H1 (cell line): ENCODE results near the gene LDLRAD4.

ENCODE experiments used
- EZH2 ChIP-seq: fragments of 200-600 bp; sonication (generic); IDR thresholded peaks from 2 replicates; pipeline ENCODE4 v1.7.1; 2012; ENCODE audit warnings: low read depth, mild to moderate bottlenecking, moderate library complexity, low read length, inconsistent platforms; ENCODE audit not compliant: severe bottlenecking
- GABPA ChIP-seq: IDR thresholded peaks from 2 replicates; pipeline ENCODE4 v1.6.1; 2011; ENCODE audit warnings: mild to moderate bottlenecking, low read length, moderate library complexity, borderline replicate concordance; ENCODE audit not compliant: insufficient read depth
- HDAC2 ChIP-seq, 2 experiments: fragments of 300-600 bp in 1 of 2; sonication (generic) in 1 of 2; IDR thresholded peaks; 2 replicates each; pipeline ENCODE4 v1.6.1; 2011 to 2012; ENCODE audit warnings: low read depth in 2 of 2, low read length in 2 of 2, mild to moderate bottlenecking in 2 of 2, moderate library complexity in 2 of 2, borderline replicate concordance in 1 of 2, inconsistent platforms in 1 of 2
- JUND ChIP-seq: IDR thresholded peaks from 2 replicates; pipeline ENCODE4 v1.6.1; 2011; ENCODE audit warnings: mild to moderate bottlenecking, improper control_type of control experiment, low read length
- MAFK ChIP-seq: IDR thresholded peaks from 2 replicates; pipeline ENCODE4 v1.6.1; 2012; ENCODE audit warnings: low read depth, mild to moderate bottlenecking, improper control_type of control experiment, low read length
- POLR2A ChIP-seq, 2 experiments: IDR thresholded peaks; 1 replicate in 1 of 2; 2 replicates in 1 of 2; pipeline ENCODE4 v1.6.1; 2011; ENCODE audit warnings: low read depth in 2 of 2, low read length in 2 of 2, mild to moderate bottlenecking in 2 of 2; ENCODE audit errors: control extremely low read depth in 1 of 2
- POLR2AphosphoS5 ChIP-seq: IDR thresholded peaks from 2 replicates; pipeline ENCODE4 v1.6.1; 2011; ENCODE audit warnings: low read depth, low read length
- RNF2 ChIP-seq: fragments of 200-900, 300-1000 bp; sonication (generic); IDR thresholded peaks from 2 replicates; pipeline ENCODE4 v1.7.1; 2016; ENCODE audit warnings: borderline replicate concordance, low read depth, mild to moderate bottlenecking, antibody characterized with exemption, low read length; ENCODE audit not compliant: poor library complexity, severe bottlenecking; ENCODE audit errors: missing control alignments
- SP1 ChIP-seq: IDR thresholded peaks from 2 replicates; pipeline ENCODE4 v1.6.1; 2011; ENCODE audit warnings: low read depth, low read length
- SP4 ChIP-seq: IDR thresholded peaks from 2 replicates; pipeline ENCODE4 v1.6.1; 2012; ENCODE audit warnings: low read length, inconsistent platforms
- SUZ12 ChIP-seq: fragments of 200-600 bp; sonication (generic); IDR thresholded peaks from 2 replicates; pipeline ENCODE4 v1.6.1; 2012; ENCODE audit warnings: mild to moderate bottlenecking, inconsistent platforms, low read length, moderate library complexity, mixed read lengths
- TF ChIP-seq, protein P1 (sequence below), 3 experiments: IDR thresholded peaks; 1 replicate in 2 of 3; 2 replicates in 1 of 3; pipeline versions ENCODE4 v1.5.1 to v1.6.1; 2011; ENCODE audit warnings: low read length in 3 of 3, mild to moderate bottlenecking in 3 of 3, inconsistent platforms in 2 of 3, low read depth in 1 of 3, moderate library complexity in 1 of 3; ENCODE audit not compliant: insufficient read depth in 1 of 3; ENCODE audit errors: control extremely low read depth in 1 of 3
- TF ChIP-seq, protein P2 (sequence below): IDR thresholded peaks from 2 replicates; pipeline ENCODE4 v1.6.1; 2012; ENCODE audit warnings: inconsistent platforms

DNA sequence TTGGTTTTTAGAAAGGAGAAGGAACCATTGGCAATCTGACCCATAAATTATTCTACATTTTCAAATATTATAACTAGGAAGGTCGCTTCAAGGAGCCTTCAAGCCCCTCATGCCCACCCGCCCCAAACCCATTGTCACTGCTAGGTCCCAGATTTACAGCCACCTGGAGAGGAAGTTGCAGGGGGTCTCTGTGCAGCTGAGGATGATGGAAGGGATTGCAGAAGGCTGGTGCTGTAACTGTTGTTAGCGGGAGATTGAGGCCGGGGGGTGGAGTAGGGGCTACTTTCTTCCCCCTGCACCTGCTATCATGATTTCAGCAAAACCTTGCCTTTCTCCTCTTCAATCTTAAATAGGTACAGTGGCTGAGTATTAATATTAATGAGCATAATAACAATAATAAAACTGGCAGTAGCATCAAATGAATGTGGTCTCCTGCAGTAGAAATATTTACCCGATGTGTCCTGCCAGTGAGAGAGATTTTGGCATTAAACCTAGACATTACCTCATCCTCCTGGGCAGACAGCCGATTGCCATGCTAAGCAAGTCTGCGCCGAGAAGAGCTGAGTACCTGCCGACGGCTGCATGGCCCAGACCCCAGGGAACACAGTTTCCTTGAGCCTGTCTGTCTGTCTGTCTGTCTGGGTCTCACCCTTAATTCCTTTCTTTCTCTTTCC is 282.4 kb downstream of the LDLRAD4 start:
- no peak for TF ChIP-seq POLR2A (IDR thresholded peaks at IDR 0.05; ENCODE audit: control extremely low read depth in 1 of 2, low read depth in 2 of 2, low read length in 2 of 2)
- TF ChIP-seq, protein P1, sequence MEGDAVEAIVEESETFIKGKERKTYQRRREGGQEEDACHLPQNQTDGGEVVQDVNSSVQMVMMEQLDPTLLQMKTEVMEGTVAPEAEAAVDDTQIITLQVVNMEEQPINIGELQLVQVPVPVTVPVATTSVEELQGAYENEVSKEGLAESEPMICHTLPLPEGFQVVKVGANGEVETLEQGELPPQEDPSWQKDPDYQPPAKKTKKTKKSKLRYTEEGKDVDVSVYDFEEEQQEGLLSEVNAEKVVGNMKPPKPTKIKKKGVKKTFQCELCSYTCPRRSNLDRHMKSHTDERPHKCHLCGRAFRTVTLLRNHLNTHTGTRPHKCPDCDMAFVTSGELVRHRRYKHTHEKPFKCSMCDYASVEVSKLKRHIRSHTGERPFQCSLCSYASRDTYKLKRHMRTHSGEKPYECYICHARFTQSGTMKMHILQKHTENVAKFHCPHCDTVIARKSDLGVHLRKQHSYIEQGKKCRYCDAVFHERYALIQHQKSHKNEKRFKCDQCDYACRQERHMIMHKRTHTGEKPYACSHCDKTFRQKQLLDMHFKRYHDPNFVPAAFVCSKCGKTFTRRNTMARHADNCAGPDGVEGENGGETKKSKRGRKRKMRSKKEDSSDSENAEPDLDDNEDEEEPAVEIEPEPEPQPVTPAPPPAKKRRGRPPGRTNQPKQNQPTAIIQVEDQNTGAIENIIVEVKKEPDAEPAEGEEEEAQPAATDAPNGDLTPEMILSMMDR (IDR thresholded peaks at IDR 0.05; ENCODE audit: control extremely low read depth in 1 of 3, insufficient read depth in 1 of 3, low read depth in 1 of 3, low read length in 3 of 3), result no peak
- no peak for TF ChIP-seq MAFK
- no peak for TF ChIP-seq RNF2
- TF ChIP-seq, protein P2, sequence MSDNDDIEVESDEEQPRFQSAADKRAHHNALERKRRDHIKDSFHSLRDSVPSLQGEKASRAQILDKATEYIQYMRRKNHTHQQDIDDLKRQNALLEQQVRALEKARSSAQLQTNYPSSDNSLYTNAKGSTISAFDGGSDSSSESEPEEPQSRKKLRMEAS, result no peak
- TF ChIP-seq SP4, result no peak
- TF ChIP-seq JUND, result no peak
- no peak for TF ChIP-seq EZH2
- TF ChIP-seq POLR2AphosphoS5, result no peak
- no peak for TF ChIP-seq HDAC2 (IDR thresholded peaks at IDR 0.05; ENCODE audit: borderline replicate concordance in 1 of 2, low read depth in 2 of 2, low read length in 2 of 2)
- no peak for TF ChIP-seq SUZ12
- TF ChIP-seq SP1, result no peak
- TF ChIP-seq GABPA, result no peak
